ENCODE data around the gene CIB1. TPM values are rescaled to one million over a fixed set of nuclear protein-coding genes. Genes with fewer than 3 reads are reported as not detected.
"Not testable (repeated sequence)": the region's sequence is repeated elsewhere in the genome, so short reads cannot be mapped to it uniquely, and the experiment has no call there.

The CIB1 gene
- total RNA-seq, 1 experiment from 2014 or later, result 54.1 TPM

DNA sequence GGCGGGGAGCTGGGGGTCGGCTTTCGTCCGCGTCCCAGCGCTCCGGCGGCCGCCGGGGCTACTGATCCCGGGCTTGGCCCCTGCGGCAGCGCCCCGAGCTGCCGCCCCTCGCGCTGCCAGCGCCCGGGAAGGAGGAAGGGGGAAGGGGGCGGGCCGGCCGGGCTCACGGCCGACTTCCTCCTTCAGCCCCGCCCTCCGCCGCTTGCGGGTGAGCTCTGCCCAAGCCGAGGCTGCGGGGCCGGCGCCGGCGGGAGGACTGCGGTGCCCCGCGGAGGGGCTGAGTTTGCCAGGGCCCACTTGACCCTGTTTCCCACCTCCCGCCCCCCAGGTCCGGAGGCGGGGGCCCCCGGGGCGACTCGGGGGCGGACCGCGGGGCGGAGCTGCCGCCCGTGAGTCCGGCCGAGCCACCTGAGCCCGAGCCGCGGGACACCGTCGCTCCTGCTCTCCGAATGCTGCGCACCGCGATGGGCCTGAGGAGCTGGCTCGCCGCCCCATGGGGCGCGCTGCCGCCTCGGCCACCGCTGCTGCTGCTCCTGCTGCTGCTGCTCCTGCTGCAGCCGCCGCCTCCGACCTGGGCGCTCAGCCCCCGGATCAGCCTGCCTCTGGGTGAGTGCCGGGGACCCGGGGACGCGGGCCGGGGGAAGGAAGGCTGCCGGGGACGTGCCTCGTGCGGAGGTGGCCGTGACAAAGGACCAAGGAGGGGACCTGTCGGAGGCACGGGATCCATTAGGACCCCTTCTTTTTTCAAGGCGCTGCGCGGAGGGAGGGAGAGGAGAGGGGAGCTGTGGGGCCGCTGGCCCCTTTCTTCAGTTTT is 32.4 kb downstream of the CIB1 start, which contains the start of gene SEMA4B:
TSS of gene SEMA4B (plus strand) at position 201 of the 814 bp plus-strand sequence. CDS start at position 450, 249 bp downstream.
- DNase-seq (ENCODE audit: extremely low read depth, low read depth), result no peak

GRCh38 chr15:90200534-90201129 is 33.1 kb downstream of the CIB1 start:
- no peak for DNase-seq (ENCODE audit: extremely low read depth, low read depth)

- DNase-seq (ENCODE audit: extremely low read depth, low read depth), result no peak
Observed at GRCh38 chr15:90194655-90195054, 39.1 kb downstream of the CIB1 start.

DNA sequence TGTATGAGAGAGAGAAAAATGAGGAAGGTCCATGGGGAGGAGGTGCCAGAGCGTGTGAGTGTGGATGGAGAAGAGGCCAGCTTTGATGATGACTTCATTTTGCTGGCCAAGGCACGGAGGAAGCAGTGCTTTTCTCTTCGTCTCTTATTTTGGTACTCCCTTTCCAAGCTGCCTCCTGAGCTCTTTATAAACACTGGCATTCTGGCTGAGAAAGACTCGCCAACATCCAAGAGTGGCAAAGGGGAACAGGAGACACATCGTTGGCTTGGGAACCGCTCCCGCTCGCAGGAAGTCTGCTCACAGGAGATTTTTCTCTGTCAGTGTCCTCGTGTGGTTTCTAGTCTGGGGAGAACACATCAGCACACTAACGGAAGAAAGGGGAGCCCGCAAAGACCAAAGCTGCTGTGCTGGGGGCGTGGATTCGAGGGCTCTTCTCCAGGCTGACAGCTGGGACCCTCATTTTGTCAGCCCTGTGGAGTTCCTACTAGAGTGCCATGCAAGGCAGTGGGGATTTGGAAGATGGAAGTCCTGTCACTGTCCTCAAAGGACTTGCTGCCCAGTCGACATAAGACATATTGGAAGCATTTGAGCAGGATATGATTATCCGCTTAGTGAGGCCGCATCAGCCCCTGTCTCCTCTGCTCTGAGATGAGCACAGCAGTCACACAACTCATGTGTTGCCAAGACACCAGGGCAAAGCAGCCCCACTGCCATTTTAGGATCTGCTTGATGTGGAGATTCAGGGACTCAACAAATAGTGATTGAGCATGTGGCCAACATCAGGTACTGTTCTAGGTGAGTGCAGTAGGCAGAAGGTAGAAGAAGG is 40.6 kb downstream of the CIB1 start:
- no peak for DNase-seq (ENCODE audit: extremely low read depth, low read depth)

DNA sequence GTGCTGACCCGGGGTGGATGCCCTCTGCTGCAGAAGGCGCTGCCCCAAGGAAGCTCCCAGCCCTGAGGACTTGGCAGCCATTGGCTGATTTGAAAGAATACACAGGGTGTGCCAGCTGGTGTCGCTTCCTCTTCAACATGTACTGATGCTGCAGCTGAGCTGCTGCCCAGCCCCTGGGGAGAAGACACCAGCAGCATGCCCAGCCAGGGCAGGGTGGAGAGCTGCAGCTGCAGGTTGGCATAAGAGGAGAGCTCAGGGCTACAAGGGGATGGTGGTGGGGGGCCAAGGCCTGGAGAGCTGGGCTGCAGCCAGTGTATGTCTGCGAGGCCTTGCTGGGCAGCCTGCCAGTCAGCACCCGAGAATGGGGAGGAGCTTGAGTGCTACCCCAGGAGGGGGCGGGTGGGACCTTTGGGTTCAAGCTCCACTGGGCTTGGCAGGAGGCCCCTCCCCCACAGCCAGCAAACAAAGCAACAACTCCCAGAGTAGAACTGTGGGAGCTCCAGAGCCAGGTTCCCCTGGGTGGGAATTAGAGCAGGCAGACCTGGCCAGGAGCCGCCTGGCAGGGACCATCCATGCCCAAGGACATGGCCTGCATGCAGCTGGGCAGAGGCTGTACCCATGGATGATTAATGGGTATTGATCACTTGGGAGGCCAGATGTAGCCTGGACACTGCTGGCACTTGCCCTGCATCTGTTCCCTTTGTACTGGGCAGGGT is 41.8 kb downstream of the CIB1 start:
- peak; percentile 57 for DNase-seq (ENCODE audit: extremely low read depth, low read depth)

GRCh38 chr15:90191344-90191687 is 42.4 kb downstream of the CIB1 start:
- DNase-seq (ENCODE audit: extremely low read depth, low read depth), result no peak

DNA sequence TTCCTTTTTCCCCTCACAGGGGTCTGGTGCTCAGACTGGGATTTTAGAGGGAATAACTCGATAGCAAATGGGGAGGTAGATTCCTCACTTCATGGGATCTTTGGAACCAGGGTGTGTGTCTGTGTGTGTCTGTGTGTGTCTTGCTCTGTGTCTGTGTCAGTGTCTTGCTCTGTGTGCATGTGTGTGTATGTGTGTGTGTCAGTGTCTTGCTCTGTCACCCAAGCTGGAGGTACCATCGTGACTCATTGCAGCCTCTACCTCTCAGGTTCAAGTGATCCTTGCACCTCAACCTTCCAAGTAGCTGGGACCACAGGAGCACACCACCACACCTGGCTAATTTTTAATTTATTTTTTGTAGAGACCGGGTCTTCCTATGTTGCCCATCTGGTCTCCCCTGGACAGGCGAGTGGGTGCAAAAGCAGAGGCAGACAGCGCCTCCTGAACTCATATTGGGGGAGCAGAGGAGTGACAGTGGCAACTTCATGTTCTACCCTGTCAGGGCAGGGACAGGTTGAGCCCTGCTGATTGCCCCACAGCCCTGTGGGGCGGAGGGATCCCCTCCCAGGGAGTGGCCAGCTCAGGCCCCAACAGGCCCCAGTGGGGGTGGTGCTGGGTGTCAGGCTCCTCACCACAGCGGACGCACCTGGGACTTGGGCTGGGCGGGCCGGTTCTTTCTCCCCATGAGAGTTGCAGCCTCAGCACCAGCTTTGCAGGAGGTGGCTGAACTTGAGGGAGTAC is 43.0 kb downstream of the CIB1 start:
- DNase-seq (ENCODE audit: extremely low read depth, low read depth), result no peak

- no peak for DNase-seq (ENCODE audit: extremely low read depth, low read depth)
Observed at GRCh38 chr15:90189781-90190467, 43.8 kb downstream of the CIB1 start.

GRCh38 chr15:90188914-90189748 is 44.6 kb downstream of the CIB1 start:
- DNase-seq (ENCODE audit: extremely low read depth, low read depth), result no peak

DNA sequence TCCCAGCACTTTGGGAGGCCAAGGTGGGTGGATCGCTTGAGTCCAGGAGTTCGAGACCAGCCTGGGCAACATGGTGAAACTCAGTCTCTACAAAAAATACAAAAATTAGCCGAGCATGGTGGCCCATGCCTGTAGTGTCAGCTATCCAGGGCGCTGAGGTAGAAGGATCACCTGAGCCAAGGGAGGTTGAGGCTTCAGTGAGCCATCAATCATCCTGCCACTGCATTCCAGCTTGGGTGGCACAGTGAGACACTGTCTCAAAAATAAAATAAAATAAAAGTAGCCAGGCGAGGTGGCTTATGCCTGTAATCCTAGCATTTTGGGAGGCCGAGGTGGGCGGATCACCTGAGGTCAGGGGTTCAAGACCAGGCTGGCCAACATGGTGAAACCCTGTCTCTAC is 45.7 kb downstream of the CIB1 start:
- DNase-seq (ENCODE audit: extremely low read depth, low read depth), result not testable (repeated sequence)

- DNase-seq (ENCODE audit: extremely low read depth, low read depth), result no peak
Observed at GRCh38 chr15:90187257-90187868, 46.4 kb downstream of the CIB1 start.

DNA sequence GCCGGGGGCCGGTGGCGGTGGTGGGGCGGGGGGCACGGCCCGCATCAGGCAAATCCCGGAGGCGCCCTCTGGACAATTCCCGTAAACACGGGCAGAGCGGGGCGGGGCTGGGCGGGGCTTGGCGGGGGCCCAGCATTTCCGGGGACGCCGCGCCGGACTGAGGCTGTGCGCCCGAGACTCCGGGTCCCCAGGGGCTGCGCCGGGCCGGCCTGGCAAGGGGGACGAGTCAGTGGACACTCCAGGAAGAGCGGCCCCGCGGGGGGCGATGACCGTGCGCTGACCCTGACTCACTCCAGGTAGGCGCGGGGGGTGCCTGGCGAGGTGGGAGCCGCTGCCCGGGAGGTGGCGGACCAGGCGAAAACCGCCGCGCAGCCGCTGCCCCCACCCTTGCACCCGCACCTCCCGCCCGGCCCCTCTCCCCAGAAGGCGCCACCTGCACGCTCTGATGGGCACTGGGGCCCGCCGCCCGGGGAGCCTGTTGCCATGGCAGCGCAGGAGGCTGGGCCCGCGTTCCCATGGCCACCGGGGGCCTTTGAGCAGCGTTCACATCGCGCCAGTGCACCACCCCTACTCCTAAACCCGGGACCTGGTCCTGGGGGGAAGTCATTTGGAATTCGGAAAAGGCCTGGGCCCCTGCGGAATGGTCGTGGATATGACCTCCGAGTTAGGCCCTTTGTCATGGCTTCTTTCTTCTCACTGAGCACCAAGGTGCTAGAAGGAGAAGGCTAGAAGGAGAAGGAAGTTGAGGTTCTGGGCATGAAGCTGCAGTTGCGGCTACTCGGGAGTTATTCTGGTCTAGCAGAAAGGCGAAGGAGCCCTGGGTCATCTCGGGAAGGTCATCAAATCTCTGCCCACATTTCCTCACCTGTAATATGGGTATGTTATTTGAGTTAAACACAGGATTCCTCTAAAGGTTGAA is 48.7 kb downstream of the CIB1 start:
- DNase-seq (ENCODE audit: extremely low read depth, low read depth), result peak; percentile 55

- peak; percentile 63 for DNase-seq (ENCODE audit: extremely low read depth, low read depth)
Observed at GRCh38 chr15:90184119-90184785, 49.5 kb downstream of the CIB1 start.

GRCh38 chr15:90181776-90182175 is 52.0 kb downstream of the CIB1 start:
- no peak for DNase-seq (ENCODE audit: extremely low read depth, low read depth)
